Measurements from ENCODE around the gene GSAP. TPM values are rescaled to one million over a fixed set of nuclear protein-coding genes. Genes with fewer than 3 reads are reported as not detected.

The GSAP gene
- total and polyA plus RNA-seq, 9 of the 15 experiments (the other 6 are each of a cell fraction or from before 2014, with no cell fraction given): 0.13 TPM; not detected in 8

DNA sequence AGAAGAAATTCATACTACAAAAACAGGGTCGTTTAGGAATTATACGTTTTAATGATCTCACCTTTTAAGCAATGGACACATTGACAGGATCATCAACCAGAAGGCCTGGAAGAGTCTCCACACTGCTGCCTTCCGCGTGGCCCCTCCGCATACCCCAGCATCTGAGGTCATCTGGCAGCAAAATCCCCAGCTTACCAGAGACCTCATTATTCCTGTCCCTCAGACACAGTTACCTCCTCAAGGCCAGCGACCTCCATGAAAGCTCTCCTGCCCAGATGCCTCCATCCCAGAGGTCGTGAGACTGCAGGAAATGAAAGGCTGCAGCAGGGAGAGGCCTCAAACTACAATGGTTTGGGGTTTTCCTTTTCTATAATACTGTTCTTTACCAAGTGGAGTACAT lies 14.8 kb upstream of the GSAP start:
- ChIA-PET CTCF (ENCODE audit: low intra/inter-chr PET ratio) (no interaction called here), POLR2A (no interaction called here)
- Histone ChIP-seq H4K20me1 (replicated peaks; ENCODE audit: control insufficient read depth, insufficient read depth, low read length) (no peaks in the 10 kb centered on the region), H3K9ac (ENCODE audit: insufficient read depth in 1 of 2, low read depth in 2 of 2, low read length in 2 of 2) (no peak overlapping the region), H3K4me3 (no peak overlapping the region), H3K9me1 (ENCODE audit: control insufficient read depth, insufficient read depth, low read length) (no peaks in the 10 kb centered on the region), H3K36me3 (ENCODE audit: control insufficient read depth, insufficient read depth, low read length) (no peaks in the 10 kb centered on the region), H3K79me2 (ENCODE audit: control insufficient read depth, insufficient read depth, low read length) (no peaks in the 10 kb centered on the region), H3K27me3 (ENCODE audit: control insufficient read depth in 2 of 2, insufficient read depth in 2 of 2, low read length in 2 of 2) (peaks cover 41 to 53% of the 10 kb centered on the region in 2 experiments), H3K27ac (ENCODE audit: extremely low read depth, low read depth, low read length) (no peak overlapping the region), H3K4me2 (ENCODE audit: insufficient read depth, low read length) (no peak overlapping the region), H3K4me1 (replicated peaks in 1 of 2; ENCODE audit: control insufficient read depth in 2 of 2, insufficient read depth in 2 of 2, low read length in 2 of 2) (no peaks in the 10 kb centered on the region), H2AFZ (ENCODE audit: low read depth, low read length) (no peak overlapping the region), H3K9me3 (replicated peaks; ENCODE audit: control insufficient read depth, insufficient read depth, low read depth, low read length) (no peaks in the 10 kb centered on the region)
- in situ Hi-C loops (cut with MboI) (no loop called here), intact Hi-C loops (cut with micrococcal nuclease) (loop anchor here (10.0 kb wide), 1 partner anchor 324 kb away; no protein-coding TSS in a partner anchor)
- no peak for TF ChIP-seq HMBOX1 (IDR thresholded peaks at IDR 0.05)
- no peak for TF ChIP-seq NFATC3 (IDR thresholded peaks at IDR 0.05)
- no peak for TF ChIP-seq FIP1L1 (IDR thresholded peaks at IDR 0.05; ENCODE audit: low read depth, low read length, poor library complexity, severe bottlenecking)
- TF ChIP-seq ZFP30 (CRISPR knock-in tag; IDR thresholded peaks at IDR 0.05; ENCODE audit: borderline replicate concordance): no peak
- TF ChIP-seq HMG20B (CRISPR knock-in tag; IDR thresholded peaks at IDR 0.05): no peak
- TF ChIP-seq, protein P1, sequence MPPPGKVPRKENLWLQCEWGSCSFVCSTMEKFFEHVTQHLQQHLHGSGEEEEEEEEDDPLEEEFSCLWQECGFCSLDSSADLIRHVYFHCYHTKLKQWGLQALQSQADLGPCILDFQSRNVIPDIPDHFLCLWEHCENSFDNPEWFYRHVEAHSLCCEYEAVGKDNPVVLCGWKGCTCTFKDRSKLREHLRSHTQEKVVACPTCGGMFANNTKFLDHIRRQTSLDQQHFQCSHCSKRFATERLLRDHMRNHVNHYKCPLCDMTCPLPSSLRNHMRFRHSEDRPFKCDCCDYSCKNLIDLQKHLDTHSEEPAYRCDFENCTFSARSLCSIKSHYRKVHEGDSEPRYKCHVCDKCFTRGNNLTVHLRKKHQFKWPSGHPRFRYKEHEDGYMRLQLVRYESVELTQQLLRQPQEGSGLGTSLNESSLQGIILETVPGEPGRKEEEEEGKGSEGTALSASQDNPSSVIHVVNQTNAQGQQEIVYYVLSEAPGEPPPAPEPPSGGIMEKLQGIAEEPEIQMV (tag; conservative IDR thresholded peaks at IDR 0.05; ENCODE audit: low read depth): no peak
- TF ChIP-seq, protein P2, sequence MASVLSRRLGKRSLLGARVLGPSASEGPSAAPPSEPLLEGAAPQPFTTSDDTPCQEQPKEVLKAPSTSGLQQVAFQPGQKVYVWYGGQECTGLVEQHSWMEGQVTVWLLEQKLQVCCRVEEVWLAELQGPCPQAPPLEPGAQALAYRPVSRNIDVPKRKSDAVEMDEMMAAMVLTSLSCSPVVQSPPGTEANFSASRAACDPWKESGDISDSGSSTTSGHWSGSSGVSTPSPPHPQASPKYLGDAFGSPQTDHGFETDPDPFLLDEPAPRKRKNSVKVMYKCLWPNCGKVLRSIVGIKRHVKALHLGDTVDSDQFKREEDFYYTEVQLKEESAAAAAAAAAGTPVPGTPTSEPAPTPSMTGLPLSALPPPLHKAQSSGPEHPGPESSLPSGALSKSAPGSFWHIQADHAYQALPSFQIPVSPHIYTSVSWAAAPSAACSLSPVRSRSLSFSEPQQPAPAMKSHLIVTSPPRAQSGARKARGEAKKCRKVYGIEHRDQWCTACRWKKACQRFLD (CRISPR knock-in tag; IDR thresholded peaks at IDR 0.05): no peak
- no peak for TF ChIP-seq CAMTA2 (CRISPR knock-in tag; conservative IDR thresholded peaks at IDR 0.05)
- no peak for TF ChIP-seq PHF21A (IDR thresholded peaks at IDR 0.05; ENCODE audit: borderline replicate concordance, low read depth)
- no peak for TF ChIP-seq HNRNPH1 (optimal IDR thresholded peaks at IDR 0.05; ENCODE audit: low read depth, low read length)
- no peak for TF ChIP-seq SAFB (IDR thresholded peaks at IDR 0.05; ENCODE audit: borderline replicate concordance, low read depth, low read length)
- TF ChIP-seq MXD1 (CRISPR knock-in tag; IDR thresholded peaks at IDR 0.05; ENCODE audit: borderline replicate concordance, poor library complexity, severe bottlenecking): no peak
- no peak for TF ChIP-seq RBM22 (IDR thresholded peaks at IDR 0.05; ENCODE audit: low read depth, low read length, poor library complexity, severe bottlenecking)
- no peak for TF ChIP-seq E2F1 (CRISPR knock-in tag; IDR thresholded peaks at IDR 0.05)
- TF ChIP-seq PML (IDR thresholded peaks at IDR 0.05; ENCODE audit: low read length): no peak
- TF ChIP-seq ETS2 (tag; IDR thresholded peaks at IDR 0.05; ENCODE audit: borderline replicate concordance, poor library complexity, severe bottlenecking): no peak
- no peak for TF ChIP-seq EZH2 (IDR thresholded peaks at IDR 0.05; ENCODE audit: borderline replicate concordance, low read depth, low read length)
- WGBS (ENCODE audit: insufficient coverage, low coverage, missing lambda C conversion rate): 1% methylated on average over 7 of the region's 7 CpGs
- ATAC-seq (no peak), DNase-seq (ENCODE audit: extremely low read depth in 1 of 4, low spot score in 3 of 4) (no peak), FAIRE-seq (no peak)
- no TSS peak for BruUV-seq (replicated peaks)
